ENCODE data around the gene SLC28A3.

DNA sequence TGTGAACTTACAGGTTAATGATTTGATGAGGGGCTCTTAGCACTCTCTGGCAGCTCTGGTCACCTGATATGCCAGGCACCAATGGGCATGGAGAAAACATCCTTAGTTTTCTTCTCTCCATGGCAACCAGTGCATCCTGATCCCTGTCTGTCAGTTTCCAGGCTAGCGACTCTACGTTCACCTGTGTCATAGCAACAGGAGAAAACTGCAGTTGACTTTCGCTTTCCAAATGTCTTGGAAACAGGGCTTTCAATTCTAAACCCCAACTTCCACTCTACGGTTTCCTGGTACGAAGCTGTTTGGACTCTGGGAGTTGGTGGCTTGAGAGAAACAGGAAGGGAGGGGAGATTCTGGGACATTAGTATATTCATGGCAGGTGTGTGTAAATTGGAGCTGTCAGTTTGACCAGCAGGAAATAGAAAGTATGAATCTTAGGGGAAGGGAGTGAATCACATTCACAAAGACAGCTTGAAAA, 74.4 kb downstream of the SLC28A3 start:
- TF ChIP-seq, protein P1, sequence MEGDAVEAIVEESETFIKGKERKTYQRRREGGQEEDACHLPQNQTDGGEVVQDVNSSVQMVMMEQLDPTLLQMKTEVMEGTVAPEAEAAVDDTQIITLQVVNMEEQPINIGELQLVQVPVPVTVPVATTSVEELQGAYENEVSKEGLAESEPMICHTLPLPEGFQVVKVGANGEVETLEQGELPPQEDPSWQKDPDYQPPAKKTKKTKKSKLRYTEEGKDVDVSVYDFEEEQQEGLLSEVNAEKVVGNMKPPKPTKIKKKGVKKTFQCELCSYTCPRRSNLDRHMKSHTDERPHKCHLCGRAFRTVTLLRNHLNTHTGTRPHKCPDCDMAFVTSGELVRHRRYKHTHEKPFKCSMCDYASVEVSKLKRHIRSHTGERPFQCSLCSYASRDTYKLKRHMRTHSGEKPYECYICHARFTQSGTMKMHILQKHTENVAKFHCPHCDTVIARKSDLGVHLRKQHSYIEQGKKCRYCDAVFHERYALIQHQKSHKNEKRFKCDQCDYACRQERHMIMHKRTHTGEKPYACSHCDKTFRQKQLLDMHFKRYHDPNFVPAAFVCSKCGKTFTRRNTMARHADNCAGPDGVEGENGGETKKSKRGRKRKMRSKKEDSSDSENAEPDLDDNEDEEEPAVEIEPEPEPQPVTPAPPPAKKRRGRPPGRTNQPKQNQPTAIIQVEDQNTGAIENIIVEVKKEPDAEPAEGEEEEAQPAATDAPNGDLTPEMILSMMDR (IDR thresholded peaks at IDR 0.05): no peak
- TF ChIP-seq POLR2A (IDR thresholded peaks at IDR 0.05): no peak
- TF ChIP-seq EP300 (IDR thresholded peaks at IDR 0.05): no peak

Measured in suprapubic skin (tissue), 3 donors.